Ishikawa (cell line): Measurements from ENCODE around the gene TKTL2.

ENCODE experiments used
- CEBPB ChIP-seq: IDR thresholded peaks from 2 replicates; pipeline ENCODE4 v1.6.1; 2012
- CREB1 ChIP-seq: IDR thresholded peaks from 2 replicates; pipeline ENCODE4 v1.6.1; 2012; ENCODE audit warnings: low read depth
- EGR1 ChIP-seq: IDR thresholded peaks from 2 replicates; pipeline ENCODE4 v1.6.1; 2012
- EP300 ChIP-seq: IDR thresholded peaks from 2 replicates; pipeline ENCODE4 v1.6.1; 2012; ENCODE audit warnings: borderline replicate concordance
- FOXM1 ChIP-seq: IDR thresholded peaks from 2 replicates; pipeline ENCODE4 v1.6.1; 2012; ENCODE audit warnings: low read depth, borderline replicate concordance
- MAX ChIP-seq: IDR thresholded peaks from 2 replicates; pipeline ENCODE4 v1.6.1; 2012
- NFIC ChIP-seq: IDR thresholded peaks from 2 replicates; pipeline ENCODE4 v1.6.1; 2012
- RAD21 ChIP-seq: IDR thresholded peaks from 2 replicates; pipeline ENCODE4 v1.6.1; 2012; ENCODE audit warnings: low read depth
- TAF1 ChIP-seq: IDR thresholded peaks from 2 replicates; pipeline ENCODE4 v1.6.1; 2012; ENCODE audit warnings: low read depth, mild to moderate bottlenecking
- TCF12 ChIP-seq: IDR thresholded peaks from 2 replicates; pipeline ENCODE4 v1.6.1; 2012; ENCODE audit warnings: low read depth
- TEAD4 ChIP-seq: IDR thresholded peaks from 2 replicates; pipeline ENCODE4 v1.6.1; 2012
- YY1 ChIP-seq: IDR thresholded peaks from 2 replicates; pipeline ENCODE4 v1.6.1; 2012; ENCODE audit warnings: low read depth
- ZBTB7A ChIP-seq: IDR thresholded peaks from 2 replicates; pipeline ENCODE4 v1.6.1; 2012; ENCODE audit warnings: low read depth
- TF ChIP-seq, protein P1 (sequence below): IDR thresholded peaks from 2 replicates; pipeline ENCODE4 v1.6.1; 2012
- TF ChIP-seq, protein P2 (sequence below): IDR thresholded peaks from 2 replicates; pipeline ENCODE4 v1.6.1; 2012; ENCODE audit warnings: low read depth, mild to moderate bottlenecking

Gene TKTL2

GRCh38 chr4:163462556-163462955, 11.0 kb downstream of the TKTL2 start:
- TF ChIP-seq, protein P1, sequence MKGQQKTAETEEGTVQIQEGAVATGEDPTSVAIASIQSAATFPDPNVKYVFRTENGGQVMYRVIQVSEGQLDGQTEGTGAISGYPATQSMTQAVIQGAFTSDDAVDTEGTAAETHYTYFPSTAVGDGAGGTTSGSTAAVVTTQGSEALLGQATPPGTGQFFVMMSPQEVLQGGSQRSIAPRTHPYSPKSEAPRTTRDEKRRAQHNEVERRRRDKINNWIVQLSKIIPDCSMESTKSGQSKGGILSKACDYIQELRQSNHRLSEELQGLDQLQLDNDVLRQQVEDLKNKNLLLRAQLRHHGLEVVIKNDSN, result no peak
- TF ChIP-seq, protein P2, sequence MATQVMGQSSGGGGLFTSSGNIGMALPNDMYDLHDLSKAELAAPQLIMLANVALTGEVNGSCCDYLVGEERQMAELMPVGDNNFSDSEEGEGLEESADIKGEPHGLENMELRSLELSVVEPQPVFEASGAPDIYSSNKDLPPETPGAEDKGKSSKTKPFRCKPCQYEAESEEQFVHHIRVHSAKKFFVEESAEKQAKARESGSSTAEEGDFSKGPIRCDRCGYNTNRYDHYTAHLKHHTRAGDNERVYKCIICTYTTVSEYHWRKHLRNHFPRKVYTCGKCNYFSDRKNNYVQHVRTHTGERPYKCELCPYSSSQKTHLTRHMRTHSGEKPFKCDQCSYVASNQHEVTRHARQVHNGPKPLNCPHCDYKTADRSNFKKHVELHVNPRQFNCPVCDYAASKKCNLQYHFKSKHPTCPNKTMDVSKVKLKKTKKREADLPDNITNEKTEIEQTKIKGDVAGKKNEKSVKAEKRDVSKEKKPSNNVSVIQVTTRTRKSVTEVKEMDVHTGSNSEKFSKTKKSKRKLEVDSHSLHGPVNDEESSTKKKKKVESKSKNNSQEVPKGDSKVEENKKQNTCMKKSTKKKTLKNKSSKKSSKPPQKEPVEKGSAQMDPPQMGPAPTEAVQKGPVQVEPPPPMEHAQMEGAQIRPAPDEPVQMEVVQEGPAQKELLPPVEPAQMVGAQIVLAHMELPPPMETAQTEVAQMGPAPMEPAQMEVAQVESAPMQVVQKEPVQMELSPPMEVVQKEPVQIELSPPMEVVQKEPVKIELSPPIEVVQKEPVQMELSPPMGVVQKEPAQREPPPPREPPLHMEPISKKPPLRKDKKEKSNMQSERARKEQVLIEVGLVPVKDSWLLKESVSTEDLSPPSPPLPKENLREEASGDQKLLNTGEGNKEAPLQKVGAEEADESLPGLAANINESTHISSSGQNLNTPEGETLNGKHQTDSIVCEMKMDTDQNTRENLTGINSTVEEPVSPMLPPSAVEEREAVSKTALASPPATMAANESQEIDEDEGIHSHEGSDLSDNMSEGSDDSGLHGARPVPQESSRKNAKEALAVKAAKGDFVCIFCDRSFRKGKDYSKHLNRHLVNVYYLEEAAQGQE, result no peak
- TF ChIP-seq ZBTB7A (no peak), EP300 (no peak), EGR1 (no peak), FOXM1 (no peak), CEBPB (no peak), TAF1 (no peak), NFIC (no peak), MAX (no peak), TCF12 (no peak), YY1 (no peak), RAD21 (no peak), CREB1 (no peak), TEAD4 (no peak)

- TF ChIP-seq MAX, result no peak
- TF ChIP-seq ZBTB7A, result no peak
- TF ChIP-seq, protein P1, result no peak
- TF ChIP-seq CEBPB, result no peak
- no peak for TF ChIP-seq FOXM1
- TF ChIP-seq CREB1, result no peak
- TF ChIP-seq TAF1, result no peak
- no peak for TF ChIP-seq TCF12
- TF ChIP-seq YY1, result no peak
- TF ChIP-seq, protein P2, result no peak
- no peak for TF ChIP-seq EGR1
- no peak for TF ChIP-seq NFIC
- no peak for TF ChIP-seq RAD21
- TF ChIP-seq EP300, result no peak
- TF ChIP-seq TEAD4, result no peak
Observed at GRCh38 chr4:163448540-163449203, 24.9 kb downstream of the TKTL2 start.

GRCh38 chr4:163447481-163447880, 26.1 kb downstream of the TKTL2 start:
- TF ChIP-seq YY1, result no peak
- TF ChIP-seq CEBPB, result no peak

DNA sequence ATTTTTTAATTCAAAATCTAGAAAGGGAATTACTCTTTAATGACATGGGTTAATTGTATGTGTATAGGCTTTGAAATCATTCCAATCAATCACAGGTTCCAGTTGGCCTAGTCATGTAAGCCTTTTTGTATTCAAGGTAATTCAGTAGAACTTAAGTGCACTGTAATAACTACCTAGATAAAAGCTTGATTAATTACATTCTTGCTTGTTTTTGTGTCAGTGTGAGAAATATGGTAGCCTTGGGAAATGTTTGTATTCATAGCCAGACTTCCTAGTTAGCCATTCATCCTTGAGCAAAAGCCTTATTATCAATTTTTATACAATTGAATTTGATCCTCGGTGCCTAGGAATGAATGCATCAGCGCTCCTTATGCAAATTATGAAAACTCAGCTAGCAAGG, 33.5 kb downstream of the TKTL2 start:
- TF ChIP-seq, protein P1, result no peak
- TF ChIP-seq, protein P2, result no peak
- TF ChIP-seq ZBTB7A (no peak), EP300 (no peak), NFIC (no peak), FOXM1 (no peak), TEAD4 (no peak), YY1 (no peak), TCF12 (no peak), RAD21 (no peak), CREB1 (no peak), MAX (no peak), EGR1 (no peak)
